ENCODE results near the gene SETD5. TPM values are rescaled to one million over a fixed set of nuclear protein-coding genes. Genes with fewer than 3 reads are reported as not detected.
A peak's percentile ranks its signal among the peaks of the same experiment; 100 is the strongest.

The SETD5 gene
- total RNA-seq, 2 donors from 2014 or later, result 89.1 to 91.3 TPM

DNA sequence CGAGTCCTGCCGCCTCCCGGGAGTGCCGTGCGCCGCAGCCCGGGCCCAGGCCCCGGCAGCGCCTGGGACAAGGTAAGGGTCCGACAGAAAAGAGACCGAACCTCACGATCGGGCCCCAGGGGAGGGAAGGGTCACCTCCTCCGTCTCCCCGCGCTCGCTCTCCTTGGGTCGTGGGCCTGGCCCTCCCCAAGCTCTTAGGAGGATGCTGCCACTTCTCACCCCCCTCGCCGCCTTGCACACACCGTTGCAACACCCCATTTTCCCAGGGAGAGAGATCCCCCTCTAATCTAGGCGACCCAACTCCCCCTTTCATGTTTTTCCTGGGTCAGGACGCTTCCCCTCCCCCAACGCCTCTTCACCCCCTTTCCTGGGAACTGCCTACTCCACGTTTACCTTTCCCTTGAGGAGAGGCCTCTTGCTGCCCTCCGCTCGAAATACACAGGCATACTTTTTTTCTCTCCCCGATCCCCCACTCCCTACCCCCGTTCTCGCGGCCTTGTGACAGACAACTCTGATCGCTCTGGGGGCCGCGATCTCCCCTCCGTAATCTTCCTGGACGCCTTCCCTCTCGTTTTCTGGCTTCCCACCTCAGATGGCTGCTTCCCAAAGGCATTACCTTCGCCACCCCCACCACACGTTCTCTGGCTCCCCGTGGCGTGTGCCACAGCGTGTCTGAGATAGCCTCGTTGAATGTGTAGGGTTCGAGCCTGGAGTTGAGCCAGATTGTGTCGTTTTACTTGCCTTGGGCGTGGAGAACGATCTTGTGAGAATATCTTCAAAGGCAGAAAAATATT, 688 bp downstream of the SETD5 start:
- intact Hi-C loops (cut with DNase I), result no loop called here
- Histone ChIP-seq H3K4me3 (peak overlapping the region; percentile 65), H3K9ac (ENCODE audit: low read depth in 2 of 2, low read length in 2 of 2) (peak overlapping the region; percentile 100), H3K9me3 (no peaks in the 10 kb centered on the region), H3K4me1 (peaks cover 27% of the 10 kb centered on the region), H3K27me3 (no peaks in the 10 kb centered on the region), H3K36me3 (no peaks in the 10 kb centered on the region), H3K27ac (peak overlapping the region; percentile 99)
- TF ChIP-seq, protein P1, sequence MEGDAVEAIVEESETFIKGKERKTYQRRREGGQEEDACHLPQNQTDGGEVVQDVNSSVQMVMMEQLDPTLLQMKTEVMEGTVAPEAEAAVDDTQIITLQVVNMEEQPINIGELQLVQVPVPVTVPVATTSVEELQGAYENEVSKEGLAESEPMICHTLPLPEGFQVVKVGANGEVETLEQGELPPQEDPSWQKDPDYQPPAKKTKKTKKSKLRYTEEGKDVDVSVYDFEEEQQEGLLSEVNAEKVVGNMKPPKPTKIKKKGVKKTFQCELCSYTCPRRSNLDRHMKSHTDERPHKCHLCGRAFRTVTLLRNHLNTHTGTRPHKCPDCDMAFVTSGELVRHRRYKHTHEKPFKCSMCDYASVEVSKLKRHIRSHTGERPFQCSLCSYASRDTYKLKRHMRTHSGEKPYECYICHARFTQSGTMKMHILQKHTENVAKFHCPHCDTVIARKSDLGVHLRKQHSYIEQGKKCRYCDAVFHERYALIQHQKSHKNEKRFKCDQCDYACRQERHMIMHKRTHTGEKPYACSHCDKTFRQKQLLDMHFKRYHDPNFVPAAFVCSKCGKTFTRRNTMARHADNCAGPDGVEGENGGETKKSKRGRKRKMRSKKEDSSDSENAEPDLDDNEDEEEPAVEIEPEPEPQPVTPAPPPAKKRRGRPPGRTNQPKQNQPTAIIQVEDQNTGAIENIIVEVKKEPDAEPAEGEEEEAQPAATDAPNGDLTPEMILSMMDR (IDR thresholded peaks at IDR 0.05), result no peak
- DNase-seq, result peak; percentile 65

DNA sequence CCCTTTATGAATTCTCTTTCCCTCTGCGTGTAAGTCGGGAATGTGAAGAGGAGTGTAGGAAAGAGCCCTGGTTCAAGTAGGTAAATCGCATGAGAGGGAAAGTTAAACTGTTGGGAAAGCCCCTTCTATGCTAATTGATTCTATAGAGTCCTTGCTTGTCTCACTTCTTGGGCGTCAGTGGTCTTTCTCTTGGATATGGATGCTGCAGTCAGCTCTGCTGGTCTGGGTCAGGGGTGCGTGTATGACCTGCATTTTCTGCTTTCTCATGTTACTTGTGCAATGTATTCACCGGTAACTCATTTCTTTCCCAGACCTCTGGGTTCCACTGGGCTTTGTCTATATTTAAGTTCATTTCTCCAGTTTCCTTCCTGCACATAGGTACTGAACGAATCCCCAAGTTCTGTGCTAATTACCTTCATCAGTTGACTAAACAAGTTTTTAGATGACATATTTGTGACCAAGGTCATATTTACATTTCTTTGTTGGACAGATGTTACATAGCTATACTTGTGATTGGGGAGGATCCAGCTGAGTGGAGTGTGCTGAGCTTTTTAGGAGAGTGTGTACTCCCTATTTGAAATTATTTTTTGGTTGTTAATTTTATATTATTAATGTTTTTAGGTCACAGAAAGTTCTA, 1.4 kb downstream of the SETD5 start:
- intact Hi-C loops (cut with DNase I), result no loop called here
- no peaks in the 10 kb centered on the region for H3K9me3 ChIP-seq
- H3K27me3 ChIP-seq, result no peaks in the 10 kb centered on the region
- H3K36me3 ChIP-seq, result no peaks in the 10 kb centered on the region
- H3K27ac ChIP-seq, result peak overlapping the region; percentile 99
- peak overlapping the region; percentile 65 for H3K4me3 ChIP-seq
- peak; percentile 48 for DNase-seq
- peak overlapping the region; percentile 100 for H3K9ac ChIP-seq (ENCODE audit: low read depth in 2 of 2, low read length in 2 of 2)
- H3K4me1 ChIP-seq, result peaks cover 28% of the 10 kb centered on the region
- TF ChIP-seq, protein P1 (IDR thresholded peaks at IDR 0.05), result no peak

- H3K27ac ChIP-seq, result peak overlapping the region; percentile 99
- intact Hi-C loops (cut with DNase I), result no loop called here
- H3K9ac ChIP-seq (ENCODE audit: low read depth in 2 of 2, low read length in 2 of 2), result peak overlapping the region; percentile 100
- H3K36me3 ChIP-seq, result no peaks in the 10 kb centered on the region
- no peaks in the 10 kb centered on the region for H3K9me3 ChIP-seq
- peak overlapping the region; percentile 65 for H3K4me3 ChIP-seq
- TF ChIP-seq, protein P1 (IDR thresholded peaks at IDR 0.05), result no peak
- peaks cover 28% of the 10 kb centered on the region for H3K4me1 ChIP-seq
- H3K27me3 ChIP-seq, result no peaks in the 10 kb centered on the region
- DNase-seq, result no peak
Observed at GRCh38 chr3:9399337-9399703, 1.9 kb downstream of the SETD5 start.

DNA sequence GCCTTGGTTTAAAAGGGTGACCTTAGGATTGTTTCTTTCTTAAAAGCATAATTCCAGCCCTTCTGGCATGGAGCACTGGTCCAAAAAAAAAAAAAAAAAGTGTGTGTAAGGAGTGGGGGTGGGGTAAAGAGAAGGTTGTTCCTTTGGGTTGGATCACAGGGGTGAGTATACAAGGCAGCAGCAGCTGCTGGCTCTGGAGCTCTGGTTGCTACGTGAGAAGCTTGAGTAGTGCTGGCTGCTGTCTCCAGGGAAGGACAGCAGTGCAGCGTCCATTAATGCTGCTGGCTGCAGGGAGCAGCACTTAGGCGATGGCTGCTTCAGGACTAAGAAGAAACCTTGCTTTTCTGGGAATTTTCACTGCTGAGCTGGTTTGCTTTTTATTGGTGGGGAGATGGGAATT, 2.3 kb downstream of the SETD5 start:
- DNase-seq, result peak; percentile 69
- intact Hi-C loops (cut with DNase I), result no loop called here
- H3K9me3 ChIP-seq, result no peaks in the 10 kb centered on the region
- peak overlapping the region; percentile 65 for H3K4me3 ChIP-seq
- no peaks in the 10 kb centered on the region for H3K27me3 ChIP-seq
- no peaks in the 10 kb centered on the region for H3K36me3 ChIP-seq
- H3K9ac ChIP-seq (ENCODE audit: low read depth in 2 of 2, low read length in 2 of 2), result peak overlapping the region in 1 of 2 donors; percentile 100
- peak overlapping the region; percentile 99 for H3K27ac ChIP-seq
- TF ChIP-seq, protein P1 (IDR thresholded peaks at IDR 0.05), result no peak
- H3K4me1 ChIP-seq, result peaks cover 30% of the 10 kb centered on the region

- H3K27ac ChIP-seq, result no peak overlapping the region
- no peaks in the 10 kb centered on the region for H3K36me3 ChIP-seq
- H3K4me3 ChIP-seq, result no peak overlapping the region
- intact Hi-C loops (cut with DNase I), result no loop called here
- peak overlapping the region in 1 of 2 donors; percentile 22 for H3K9ac ChIP-seq (ENCODE audit: low read depth in 2 of 2, low read length in 2 of 2)
- TF ChIP-seq, protein P1 (IDR thresholded peaks at IDR 0.05), result no peak
- H3K9me3 ChIP-seq, result no peaks in the 10 kb centered on the region
- peaks cover 31% of the 10 kb centered on the region for H3K4me1 ChIP-seq
- DNase-seq, result no peak
- no peaks in the 10 kb centered on the region for H3K27me3 ChIP-seq
Observed at GRCh38 chr3:9400616-9401015, 3.2 kb downstream of the SETD5 start.
